Amniotic epithelial cell (primary cell): ENCODE measurements around the gene PLEKHA7.

Experiments used
- DNase-seq: peaks from one replicate; pipeline ENCODE4 v3.0.0-alpha.2; 2010; ENCODE audit warnings: low read depth

The PLEKHA7 gene

GRCh38 chr11:16737818-16738192 lies 276.4 kb downstream of the PLEKHA7 start:
- DNase-seq = no peak
